GM12865 (cell line): ENCODE data around the gene PDLIM3.

Experiments
- DNase-seq: peaks from one replicate; pipeline ENCODE4 v3.0.0; 2010; ENCODE audit warnings: low read depth
- H3K4me3 ChIP-seq: 2 replicates; pipeline ENCODE4 v1.5.1; 2011; ENCODE audit warnings: mild to moderate bottlenecking, low read depth, low read length, control low read depth
- TF ChIP-seq, protein P1 (sequence below): IDR thresholded peaks from 2 replicates; pipeline ENCODE4 v1.5.1; 2011; ENCODE audit warnings: low read length, control low read depth, low read depth, inconsistent platforms; ENCODE audit not compliant: insufficient read depth; ENCODE audit errors: missing control alignments

The PDLIM3 gene

GRCh38 chr4:185540487-185541120 is 5.3 kb upstream of the PDLIM3 start:
- TF ChIP-seq, protein P1, sequence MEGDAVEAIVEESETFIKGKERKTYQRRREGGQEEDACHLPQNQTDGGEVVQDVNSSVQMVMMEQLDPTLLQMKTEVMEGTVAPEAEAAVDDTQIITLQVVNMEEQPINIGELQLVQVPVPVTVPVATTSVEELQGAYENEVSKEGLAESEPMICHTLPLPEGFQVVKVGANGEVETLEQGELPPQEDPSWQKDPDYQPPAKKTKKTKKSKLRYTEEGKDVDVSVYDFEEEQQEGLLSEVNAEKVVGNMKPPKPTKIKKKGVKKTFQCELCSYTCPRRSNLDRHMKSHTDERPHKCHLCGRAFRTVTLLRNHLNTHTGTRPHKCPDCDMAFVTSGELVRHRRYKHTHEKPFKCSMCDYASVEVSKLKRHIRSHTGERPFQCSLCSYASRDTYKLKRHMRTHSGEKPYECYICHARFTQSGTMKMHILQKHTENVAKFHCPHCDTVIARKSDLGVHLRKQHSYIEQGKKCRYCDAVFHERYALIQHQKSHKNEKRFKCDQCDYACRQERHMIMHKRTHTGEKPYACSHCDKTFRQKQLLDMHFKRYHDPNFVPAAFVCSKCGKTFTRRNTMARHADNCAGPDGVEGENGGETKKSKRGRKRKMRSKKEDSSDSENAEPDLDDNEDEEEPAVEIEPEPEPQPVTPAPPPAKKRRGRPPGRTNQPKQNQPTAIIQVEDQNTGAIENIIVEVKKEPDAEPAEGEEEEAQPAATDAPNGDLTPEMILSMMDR = no peak
- DNase-seq = no peak
- H3K4me3 ChIP-seq = no peak overlapping the region

GRCh38 chr4:185540040-185540439 is 4.7 kb upstream of the PDLIM3 start:
- DNase-seq = no peak
- TF ChIP-seq, protein P1 = no peak
- H3K4me3 ChIP-seq = no peak overlapping the region

GRCh38 chr4:185538806-185539205 is 3.5 kb upstream of the PDLIM3 start:
- no peak overlapping the region for H3K4me3 ChIP-seq
- TF ChIP-seq, protein P1 = no peak
- DNase-seq = no peak

DNA sequence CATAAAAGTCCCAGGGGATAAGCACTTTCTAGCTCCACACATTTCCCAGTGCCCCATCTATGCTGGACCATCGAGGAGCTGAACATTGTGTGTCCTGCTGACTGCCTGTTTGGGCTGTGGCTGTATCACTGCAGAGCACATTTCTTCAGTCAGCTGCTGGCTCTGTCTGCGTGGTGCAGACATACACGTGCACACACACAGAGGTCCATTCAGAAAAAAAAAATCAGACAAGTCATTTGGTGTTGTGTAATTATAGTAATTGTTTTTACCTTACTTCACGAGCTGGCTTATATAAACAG is 1.1 kb upstream of the PDLIM3 start:
- DNase-seq = no peak
- TF ChIP-seq, protein P1 = no peak
- H3K4me3 ChIP-seq = no peak overlapping the region

DNA sequence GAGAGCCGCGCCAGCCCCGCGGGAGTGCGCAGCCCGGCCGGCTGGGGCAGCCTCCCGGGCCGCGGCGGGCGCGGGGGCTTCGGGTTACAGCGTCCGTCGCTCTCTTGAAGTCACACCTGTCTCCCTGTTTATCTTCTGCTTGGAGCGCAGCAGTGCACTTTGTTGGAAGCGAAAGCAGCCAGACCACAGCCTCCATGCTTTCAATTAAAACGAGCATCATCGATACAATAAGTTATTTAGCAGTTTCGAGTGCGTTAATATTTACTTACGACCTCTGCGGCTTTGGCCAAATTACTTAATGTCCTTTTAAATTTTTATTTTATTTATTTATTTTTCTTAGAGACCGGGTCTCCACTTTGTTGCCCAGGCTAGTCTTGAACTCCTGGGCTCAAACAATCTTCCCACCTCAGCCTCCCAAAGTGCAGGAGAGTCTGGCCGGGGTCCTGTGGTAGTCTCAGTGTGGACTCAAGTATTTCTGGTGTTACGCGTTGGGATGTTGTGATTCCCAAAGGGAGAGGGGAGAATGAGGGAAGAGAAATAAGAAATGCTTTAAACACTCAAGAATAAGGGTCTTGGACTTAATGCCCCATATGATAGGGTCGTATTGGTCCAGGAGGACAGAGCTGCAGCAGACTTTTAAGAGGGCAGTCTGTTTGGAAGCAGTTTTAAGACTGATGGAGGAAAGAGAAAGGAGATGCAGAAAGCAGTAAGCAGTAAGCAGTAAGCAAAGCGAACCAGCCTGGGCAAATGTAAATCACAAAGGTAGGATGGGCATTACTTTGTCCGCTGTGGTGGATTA is 504 bp upstream of the PDLIM3 start:
- no peak overlapping the region for H3K4me3 ChIP-seq
- TF ChIP-seq, protein P1 = no peak
- no peak for DNase-seq

GRCh38 chr4:185534511-185534865 is 819 bp downstream of the PDLIM3 start:
- no peak overlapping the region for H3K4me3 ChIP-seq

More at GRCh38 chr4:185534511-185534865, 819 bp downstream of the PDLIM3 start:
- TF ChIP-seq, protein P1 = no peak
- DNase-seq = no peak
